Type B pancreatic cell (in vitro differentiated cells): Measurements from ENCODE around the gene UBE3B. TPM values are rescaled to one million over a fixed set of nuclear protein-coding genes. Genes with fewer than 3 reads are reported as not detected.

ENCODE experiments used
- DNase-seq: peaks from one replicate; pipeline ENCODE4 v3.0.0; 2021; ENCODE audit warnings: mixed read lengths; ENCODE audit not compliant: unreplicated experiment; ENCODE audit errors: extremely low spot score
- H3K27ac Mint-ChIP-seq: 2 replicates; pipeline ENCODE4 v1.8.0; 2021; ENCODE audit warnings: mild to moderate bottlenecking, mixed read lengths
- H3K27me3 Mint-ChIP-seq: 2 replicates; pipeline ENCODE4 v1.8.0; 2021; ENCODE audit warnings: mixed read lengths
- H3K36me3 Mint-ChIP-seq: 2 replicates; pipeline ENCODE4 v1.8.0; 2021; ENCODE audit warnings: mixed read lengths
- H3K4me1 Mint-ChIP-seq: one replicate; pipeline ENCODE4 v1.8.0; 2021; ENCODE audit warnings: mixed read lengths; ENCODE audit not compliant: unreplicated experiment
- H3K4me3 Mint-ChIP-seq: 2 replicates; pipeline ENCODE4 v1.8.0; 2021; ENCODE audit warnings: mild to moderate bottlenecking, mixed read lengths
- H3K9me3 Mint-ChIP-seq: 2 replicates; pipeline ENCODE4 v1.8.0; 2021; ENCODE audit warnings: mixed read lengths
- total RNA-seq: library from RNA; stranded (reverse); gene quantifications from 2 replicates; pipeline ENCODE4 v1.2.1, GENCODE V29; 2021; ENCODE audit warnings: low replicate concordance
- TF ChIP-seq, protein P1 (sequence below): fragments of 200-600 bp; sonication (generic); conservative IDR thresholded peaks from 2 replicates; pipeline ENCODE4 v1.5.0; 2021; ENCODE audit warnings: antibody characterized with exemption, mild to moderate bottlenecking

UBE3B gene
- total RNA-seq, 1 donor from 2014 or later: 41.3 TPM

DNA sequence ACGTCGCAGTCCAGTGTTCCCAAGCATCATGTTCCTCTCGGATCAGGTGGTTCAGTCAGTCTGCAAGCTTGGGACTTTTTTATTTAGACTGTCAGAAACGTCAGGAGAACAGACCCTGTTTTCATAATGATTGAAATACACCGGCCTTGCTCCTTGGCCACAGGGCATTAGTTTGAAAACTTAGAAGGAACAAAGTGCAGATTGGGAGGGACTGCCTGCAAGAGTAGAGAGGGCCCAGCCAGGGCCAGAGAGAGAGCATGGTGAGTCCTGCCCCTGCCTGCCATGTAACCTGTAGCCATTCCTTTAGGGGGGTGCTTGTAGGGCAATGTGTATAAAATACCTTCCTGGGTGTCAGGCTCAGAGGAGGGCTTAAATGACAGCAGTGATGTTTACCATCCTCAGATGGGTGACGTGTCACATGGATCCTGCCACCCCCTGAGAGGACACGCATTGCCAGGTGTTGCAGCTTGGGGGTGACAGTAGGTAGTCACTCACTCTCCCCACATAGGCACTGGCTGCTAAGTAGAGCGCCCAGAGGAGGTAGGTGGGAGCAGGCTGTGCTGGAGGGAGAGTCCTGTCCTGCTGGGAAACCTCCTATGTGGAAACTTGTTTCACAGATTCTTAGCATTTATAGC lies 50.2 kb downstream of the UBE3B start:
- H3K36me3 Mint-ChIP-seq: peaks cover 14% of the 10 kb centered on the region
- H3K4me1 Mint-ChIP-seq: peaks cover 17% of the 10 kb centered on the region
- no peak for DNase-seq
- H3K4me3 Mint-ChIP-seq: no peak overlapping the region
- H3K9me3 Mint-ChIP-seq: no peaks in the 10 kb centered on the region
- no peak overlapping the region for H3K27ac Mint-ChIP-seq
- no peaks in the 10 kb centered on the region for H3K27me3 Mint-ChIP-seq
- TF ChIP-seq, protein P1, sequence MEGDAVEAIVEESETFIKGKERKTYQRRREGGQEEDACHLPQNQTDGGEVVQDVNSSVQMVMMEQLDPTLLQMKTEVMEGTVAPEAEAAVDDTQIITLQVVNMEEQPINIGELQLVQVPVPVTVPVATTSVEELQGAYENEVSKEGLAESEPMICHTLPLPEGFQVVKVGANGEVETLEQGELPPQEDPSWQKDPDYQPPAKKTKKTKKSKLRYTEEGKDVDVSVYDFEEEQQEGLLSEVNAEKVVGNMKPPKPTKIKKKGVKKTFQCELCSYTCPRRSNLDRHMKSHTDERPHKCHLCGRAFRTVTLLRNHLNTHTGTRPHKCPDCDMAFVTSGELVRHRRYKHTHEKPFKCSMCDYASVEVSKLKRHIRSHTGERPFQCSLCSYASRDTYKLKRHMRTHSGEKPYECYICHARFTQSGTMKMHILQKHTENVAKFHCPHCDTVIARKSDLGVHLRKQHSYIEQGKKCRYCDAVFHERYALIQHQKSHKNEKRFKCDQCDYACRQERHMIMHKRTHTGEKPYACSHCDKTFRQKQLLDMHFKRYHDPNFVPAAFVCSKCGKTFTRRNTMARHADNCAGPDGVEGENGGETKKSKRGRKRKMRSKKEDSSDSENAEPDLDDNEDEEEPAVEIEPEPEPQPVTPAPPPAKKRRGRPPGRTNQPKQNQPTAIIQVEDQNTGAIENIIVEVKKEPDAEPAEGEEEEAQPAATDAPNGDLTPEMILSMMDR: no peak

DNA sequence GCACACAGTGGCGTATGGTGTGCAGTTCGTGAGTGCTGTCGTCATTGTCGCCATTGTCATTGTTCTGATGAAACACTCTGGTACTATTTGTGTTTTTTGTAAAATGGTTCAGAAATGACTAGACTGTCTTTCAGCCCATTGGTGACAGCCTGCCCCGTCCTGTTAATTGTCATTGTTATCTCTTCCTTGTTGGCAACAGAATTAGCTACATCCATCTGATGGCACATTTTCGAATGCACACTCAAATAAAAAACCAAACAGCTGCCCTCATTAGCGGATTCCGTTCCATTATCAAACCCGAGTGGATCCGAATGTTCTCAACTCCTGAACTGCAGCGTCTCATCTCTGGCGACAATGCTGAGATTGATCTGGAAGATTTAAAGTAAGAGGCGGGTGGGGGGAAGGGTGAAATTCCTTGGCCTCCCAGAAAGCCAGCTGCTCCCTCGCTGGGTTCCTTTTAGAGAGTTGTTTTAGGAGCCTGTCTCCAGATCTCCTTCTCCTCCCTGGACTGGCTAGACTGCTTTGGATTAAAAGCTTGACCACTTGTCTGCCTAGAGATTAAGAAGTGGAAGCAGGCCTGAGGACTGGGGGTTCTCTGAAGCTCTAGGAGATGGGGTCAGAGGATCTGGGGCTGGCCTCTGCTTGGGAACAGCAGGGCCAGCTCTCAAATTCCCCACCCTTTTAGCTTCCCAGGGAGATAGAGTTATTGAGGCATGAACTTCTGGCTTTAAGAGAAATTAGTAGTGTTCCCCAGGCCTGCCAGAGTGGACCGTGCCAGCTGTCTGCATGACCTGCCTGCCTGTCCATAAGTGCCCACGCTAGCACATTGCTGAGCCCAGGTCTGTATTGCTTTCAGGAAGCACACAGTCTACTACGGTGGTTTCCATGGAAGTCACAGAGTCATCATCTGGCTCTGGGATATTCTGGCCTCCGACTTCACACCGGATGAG lies 52.5 kb downstream of the UBE3B start:
- TF ChIP-seq, protein P1: no peak
- Mint-ChIP-seq H3K9me3 (no peaks in the 10 kb centered on the region), H3K36me3 (peaks cover 16% of the 10 kb centered on the region), H3K27ac (no peak overlapping the region), H3K27me3 (no peaks in the 10 kb centered on the region), H3K4me1 (peaks cover 17% of the 10 kb centered on the region), H3K4me3 (no peak overlapping the region)
- no peak for DNase-seq

DNA sequence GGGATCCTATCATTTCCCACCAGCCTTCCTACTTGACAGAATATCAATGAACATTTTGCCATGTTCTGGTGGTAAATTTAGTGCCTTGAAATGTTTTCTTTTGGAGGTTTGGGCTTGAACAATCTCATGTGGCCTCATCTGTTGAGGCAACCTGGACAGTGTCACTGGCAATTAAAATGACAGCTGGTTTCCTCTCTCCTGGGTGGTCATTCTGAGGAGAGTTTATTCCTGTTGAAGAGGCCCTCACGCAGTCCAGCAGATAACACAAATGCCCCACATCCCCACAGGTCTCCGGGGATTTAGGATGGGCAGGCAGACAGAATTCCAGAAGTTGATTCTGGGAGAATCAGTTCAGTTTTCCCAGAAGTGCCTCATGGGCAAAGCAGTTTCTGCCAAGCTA lies 54.0 kb downstream of the UBE3B start:
- peaks cover 17% of the 10 kb centered on the region for H3K4me1 Mint-ChIP-seq
- no peaks in the 10 kb centered on the region for H3K9me3 Mint-ChIP-seq
- H3K36me3 Mint-ChIP-seq: peaks cover 12% of the 10 kb centered on the region
- no peak overlapping the region for H3K4me3 Mint-ChIP-seq
- no peak for DNase-seq
- H3K27ac Mint-ChIP-seq: no peak overlapping the region
- no peaks in the 10 kb centered on the region for H3K27me3 Mint-ChIP-seq
- TF ChIP-seq, protein P1: no peak

DNA sequence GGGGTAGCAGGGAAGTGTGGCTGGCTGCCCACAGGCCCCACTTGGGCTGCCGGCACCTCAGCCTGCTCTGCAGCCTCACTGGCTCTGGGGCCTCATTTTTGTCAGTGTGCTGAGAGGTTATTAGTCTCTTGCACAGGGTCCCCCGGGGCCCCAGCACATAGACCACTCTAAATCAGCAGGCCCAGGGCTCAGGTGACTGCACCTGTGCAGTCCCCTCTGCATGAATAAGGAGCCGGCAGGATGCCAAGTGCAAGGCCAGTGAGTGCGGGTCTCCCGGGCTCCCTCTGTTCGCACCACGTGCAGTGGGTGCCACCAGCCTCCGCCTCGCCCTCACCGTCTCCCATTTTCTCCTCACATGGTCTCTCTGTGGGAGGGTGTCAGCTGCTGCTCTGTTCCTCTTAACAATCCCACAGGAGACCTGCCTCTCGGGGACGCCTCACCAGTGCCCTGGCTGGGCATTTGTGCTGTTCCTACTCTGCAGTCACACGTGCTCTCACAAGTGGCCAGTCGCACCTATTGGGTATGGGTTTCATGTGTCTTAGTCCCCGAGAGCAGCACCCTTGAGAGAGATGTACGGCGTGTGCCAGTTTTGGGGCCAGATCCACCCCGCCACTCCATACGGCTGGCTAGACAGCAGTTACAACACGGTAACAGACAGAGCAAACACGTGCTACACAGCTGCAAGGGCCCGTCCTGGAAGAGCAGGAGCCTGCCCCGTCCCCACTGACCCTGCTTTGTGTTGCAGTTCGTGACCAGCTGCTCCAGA lies 55.5 kb downstream of the UBE3B start:
- H3K27me3 Mint-ChIP-seq: no peaks in the 10 kb centered on the region

DNA sequence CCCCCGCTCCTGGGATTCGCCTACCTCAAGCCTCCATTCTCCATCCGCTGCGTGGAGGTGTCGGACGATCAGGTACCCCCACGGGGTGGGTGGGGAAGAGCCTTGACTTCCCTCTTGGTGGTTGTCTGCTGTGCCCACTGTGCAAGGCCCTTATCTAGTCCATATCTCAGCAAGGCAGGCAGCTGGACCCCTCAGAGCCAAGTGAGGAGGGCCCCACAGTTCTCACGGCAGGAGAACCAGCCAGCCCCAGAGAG lies 56.0 kb downstream of the UBE3B start:
- Mint-ChIP-seq H3K4me1 (peaks cover 17% of the 10 kb centered on the region), H3K4me3 (no peak overlapping the region), H3K36me3 (peaks cover 15% of the 10 kb centered on the region), H3K9me3 (no peaks in the 10 kb centered on the region), H3K27me3 (no peaks in the 10 kb centered on the region), H3K27ac (no peak overlapping the region)
- TF ChIP-seq, protein P1: no peak
- DNase-seq: no peak

More for the DNA sequence above, 55.5 kb downstream of the UBE3B start:
- no peaks in the 10 kb centered on the region for H3K9me3 Mint-ChIP-seq
- H3K36me3 Mint-ChIP-seq: peaks cover 15% of the 10 kb centered on the region
- no peak overlapping the region for H3K27ac Mint-ChIP-seq
- DNase-seq: no peak
- TF ChIP-seq, protein P1: no peak
- peaks cover 17% of the 10 kb centered on the region for H3K4me1 Mint-ChIP-seq
- no peak overlapping the region for H3K4me3 Mint-ChIP-seq
